Left cardiac atrium (tissue), 4 donors: ENCODE results near the gene BLVRA. TPM values are rescaled to one million over a fixed set of nuclear protein-coding genes. Genes with fewer than 3 reads are reported as not detected.
A peak's percentile ranks its signal among the peaks of the same experiment; 100 is the strongest.
"Not testable (repeated sequence)": the region's sequence is repeated elsewhere in the genome, so short reads cannot be mapped to it uniquely, and the experiment has no call there.

ENCODE experiments used
- ATAC-seq, 2 donors: fragments of 200-7000 bp; cut with Tn5 transposase; one replicate each; pipeline ENCODE4 v1.9.1; 2020; ENCODE audit warnings: mild to moderate bottlenecking in 2 of 2, moderate library complexity in 2 of 2
- DNase-seq: peaks from one replicate; pipeline ENCODE4 v3.0.0-alpha.2; 2020
- intact Hi-C, 2 donors: fragments of 100-400 bp; cut with DNase I; formaldehyde crosslinking; loops; one replicate each; pipeline versions ENCODE4 v1.14.1 to v1.15.1; 2022 to 2023
- total RNA-seq, 2 donors: library from RNA; stranded (reverse); fragmentation: NEBNext Ultra II Directional; extraction: Animal tissue kit (Norgen Biotek cat#: 25700); gene quantifications; one replicate each; pipeline ENCODE4 v1.2.1, GENCODE V29; 2021
- donor health status: DM: no; HTN: yes; CAD: no.
- donor health status: DM: no; HTN: yes; CAD: no; lungs with severe emphysema.
- donor health status: DM: yes; HTN: yes; CAD: no.
- donor health status: Dilated cardiomyopathy.

The BLVRA gene
- total RNA-seq, 2 donors from 2014 or later, result 47.2 to 51.9 TPM

DNA sequence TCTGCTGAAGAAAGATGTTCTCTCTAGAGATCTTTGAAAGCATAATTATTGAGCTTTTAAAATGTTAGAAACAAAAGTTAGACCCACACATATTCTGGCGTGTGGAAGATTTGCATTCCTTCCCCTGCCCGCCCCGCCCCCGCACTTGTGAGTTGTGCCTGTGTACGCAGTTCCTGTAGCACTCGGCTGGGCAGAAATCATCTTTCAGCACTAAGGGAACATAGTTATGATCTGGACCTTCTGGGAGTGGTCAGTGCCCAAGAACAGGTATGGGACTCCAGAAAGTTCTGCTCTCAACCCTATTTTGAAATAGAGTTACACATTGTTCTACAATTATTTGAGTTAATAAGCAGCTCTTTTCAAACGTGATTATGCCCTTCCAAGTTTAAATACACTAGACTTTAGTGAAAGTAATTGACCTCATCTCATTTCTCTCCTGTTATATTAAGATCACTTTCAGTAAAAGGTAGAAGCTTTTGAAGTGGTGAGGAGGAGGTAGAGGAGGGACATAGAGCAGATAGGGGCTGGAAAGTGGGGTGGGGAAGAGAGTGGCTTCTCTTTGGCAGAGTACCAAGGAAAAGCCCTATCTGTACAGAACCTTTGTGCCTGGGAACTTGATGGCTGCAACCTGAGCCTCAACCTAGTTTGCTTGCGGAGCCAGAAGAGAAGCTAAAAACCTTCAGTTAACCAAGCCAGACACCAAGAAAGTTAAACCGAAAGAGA is 5.7 kb downstream of the BLVRA start:
- intact Hi-C loops, result no loop called here
- DNase-seq, result peak; percentile 37

GRCh38 chr7:43764807-43765491 is 6.5 kb downstream of the BLVRA start:
- DNase-seq, result no peak
- intact Hi-C loops, result no loop called here
- peak; percentile 12 to 73 for ATAC-seq

More for the DNA sequence above, 5.7 kb downstream of the BLVRA start:
- ATAC-seq, result peak; percentile 51 to 78

DNA sequence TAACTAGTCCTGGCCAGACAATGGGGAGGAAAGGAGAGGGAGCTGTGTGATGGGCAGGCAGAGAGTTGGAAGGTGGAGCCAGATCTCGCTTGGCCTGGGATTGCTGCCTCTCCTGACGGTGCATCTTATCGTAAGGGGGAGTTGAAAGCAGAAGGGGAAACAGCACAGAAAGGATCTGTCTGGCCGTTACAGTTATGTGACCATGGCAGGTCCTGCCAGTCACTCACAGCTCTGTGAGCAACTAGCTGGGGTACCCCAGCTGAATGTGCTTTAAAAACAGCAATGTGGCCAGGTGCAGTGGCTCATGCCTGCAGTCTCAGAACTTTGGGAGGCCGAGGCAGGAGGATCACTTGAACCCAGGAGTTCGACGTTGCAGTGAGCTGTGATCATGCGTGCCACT is 8.1 kb downstream of the BLVRA start:
- intact Hi-C loops, result no loop called here
- ATAC-seq (no peak), DNase-seq (no peak)

DNA sequence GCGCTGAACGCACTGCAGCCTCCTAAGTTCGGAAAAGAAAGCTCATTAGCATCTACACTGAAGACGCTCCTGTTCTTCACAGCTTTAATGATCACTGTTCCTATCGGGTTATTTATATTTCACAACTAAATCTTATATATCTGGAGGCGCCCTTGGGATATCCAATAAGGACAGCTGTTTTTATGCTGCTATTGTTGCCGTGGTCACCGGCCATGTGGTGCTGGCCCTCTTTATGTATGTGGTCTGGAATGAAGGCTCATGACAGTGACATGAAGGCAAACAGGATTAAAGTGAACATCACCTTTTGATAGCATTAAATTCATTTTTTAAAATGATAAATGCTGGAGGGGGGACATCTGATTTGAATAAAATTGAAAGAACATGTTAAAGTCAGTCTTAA is 8.8 kb downstream of the BLVRA start:
- intact Hi-C loops, result no loop called here
- DNase-seq (no peak), ATAC-seq (no peak)

DNA sequence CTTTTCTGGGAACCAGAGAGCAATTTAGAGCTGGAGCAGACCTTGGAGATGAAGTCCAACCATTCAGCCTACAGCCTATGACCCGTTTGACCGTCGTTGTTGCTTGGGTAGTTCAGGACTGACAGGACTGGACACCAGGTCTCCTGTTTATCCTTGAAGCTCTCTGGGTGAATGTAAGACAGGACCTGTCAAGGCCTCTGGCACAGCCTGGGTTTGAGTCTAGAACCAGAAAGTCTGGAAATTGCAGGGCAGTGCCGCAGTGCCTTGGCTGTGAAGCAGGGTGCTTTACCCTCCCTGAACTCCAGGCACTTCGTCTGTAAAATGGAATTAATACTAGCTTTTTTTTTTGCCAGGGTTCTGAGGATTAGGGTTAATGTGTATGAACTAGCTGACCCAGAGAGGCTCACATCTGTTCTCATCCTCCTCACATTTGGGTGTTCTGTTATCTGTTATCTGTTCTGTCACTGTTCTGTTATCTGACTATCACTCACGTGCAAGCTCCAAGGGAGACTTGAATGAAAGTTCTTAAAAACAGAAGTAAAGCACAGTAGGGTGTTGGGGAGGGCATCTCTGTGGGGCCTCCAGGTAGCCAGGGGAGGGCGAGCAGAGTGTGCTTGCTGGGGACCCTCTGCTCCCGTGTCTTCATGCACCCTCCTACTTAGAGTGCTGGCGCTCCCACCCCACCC is 9.9 kb downstream of the BLVRA start:
- ATAC-seq (no peak), DNase-seq (no peak)
- intact Hi-C loops, result no loop called here

- DNase-seq, result no peak
- no peak for ATAC-seq
- intact Hi-C loops, result no loop called here
Measured at GRCh38 chr7:43768887-43769272, 10.4 kb downstream of the BLVRA start.

- intact Hi-C loops, result no loop called here
Measured at GRCh38 chr7:43769281-43769680, 10.8 kb downstream of the BLVRA start.

DNA sequence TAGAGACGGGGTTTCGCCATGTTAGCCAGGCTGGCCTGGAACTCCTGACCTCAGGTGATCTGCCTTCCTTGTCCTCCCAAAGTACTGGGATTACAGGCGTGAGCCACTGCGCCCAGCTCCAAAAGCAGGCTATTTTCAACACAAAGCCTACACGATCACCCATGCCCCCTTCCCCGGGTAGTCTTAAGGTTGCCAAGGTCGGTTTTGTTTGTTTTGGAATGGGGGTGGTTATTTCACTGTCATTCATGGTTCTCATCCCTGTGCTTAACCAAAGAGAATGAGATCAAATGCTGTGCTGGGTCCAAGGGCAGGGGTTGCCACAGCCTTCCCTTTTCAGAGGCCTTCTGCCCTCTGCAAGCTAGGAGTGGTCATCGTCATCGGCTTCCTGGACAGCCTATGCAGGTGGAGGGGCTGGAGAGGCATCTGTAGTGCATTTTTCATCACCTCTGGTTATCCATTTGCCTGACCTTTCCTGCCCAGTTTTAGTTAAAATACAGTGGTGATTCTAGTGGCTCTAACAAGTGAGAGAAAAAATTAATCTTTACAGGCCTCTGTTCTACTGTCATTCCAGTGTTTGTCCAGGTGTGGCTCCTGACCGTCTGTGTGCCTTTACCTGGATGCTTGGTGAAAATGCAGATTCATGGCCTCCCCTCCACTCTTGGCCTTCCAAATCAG is 11.4 kb downstream of the BLVRA start:
- no peak for ATAC-seq
- DNase-seq, result no peak
- intact Hi-C loops, result no loop called here

More at GRCh38 chr7:43769281-43769680, 10.8 kb downstream of the BLVRA start:
- no peak for ATAC-seq
- no peak for DNase-seq

GRCh38 chr7:43771128-43771527 is 12.6 kb downstream of the BLVRA start:
- ATAC-seq, result no peak
- DNase-seq, result no peak
- intact Hi-C loops, result no loop called here

DNA sequence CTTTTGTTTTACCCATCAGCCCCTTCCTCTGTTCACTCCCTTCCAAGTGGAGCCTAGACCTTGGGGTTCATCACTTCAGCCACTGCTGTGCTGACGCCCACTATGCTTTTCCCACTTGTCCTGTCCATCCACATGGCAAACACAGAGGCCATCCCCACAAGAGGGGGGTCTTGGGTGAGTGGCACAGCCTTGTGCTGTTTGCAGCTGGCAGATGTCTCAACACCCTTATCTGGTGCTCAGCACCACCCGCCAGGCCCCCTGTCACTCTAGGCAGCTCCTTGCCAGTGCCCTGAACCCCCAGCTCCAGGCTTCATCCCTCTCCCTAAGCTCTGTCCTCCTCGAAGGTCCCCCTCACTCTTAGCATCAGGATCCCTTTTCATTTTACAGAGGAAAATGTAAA is 13.1 kb downstream of the BLVRA start:
- no peak for ATAC-seq
- intact Hi-C loops, result no loop called here
- no peak for DNase-seq

DNA sequence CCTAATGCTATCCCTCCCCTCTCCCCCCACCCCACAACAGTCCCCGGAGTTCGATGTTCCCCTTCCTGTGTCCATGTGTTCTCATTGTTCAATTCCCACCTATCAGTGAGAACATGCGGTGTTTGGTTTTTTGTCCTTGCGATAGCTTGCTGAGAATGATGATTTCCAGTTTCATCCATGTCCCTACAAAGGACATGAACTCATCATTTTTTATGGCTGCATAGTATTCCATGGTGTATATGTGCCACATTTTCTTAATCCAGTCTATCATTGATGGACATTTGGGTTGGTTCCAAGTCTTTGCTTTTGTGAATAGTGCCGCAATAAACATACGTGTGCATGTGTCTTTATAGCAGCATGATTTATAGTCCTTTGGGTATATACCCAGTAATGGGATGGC is 14.8 kb downstream of the BLVRA start:
- ATAC-seq, intact Hi-C loops: not testable (repeated sequence)

DNA sequence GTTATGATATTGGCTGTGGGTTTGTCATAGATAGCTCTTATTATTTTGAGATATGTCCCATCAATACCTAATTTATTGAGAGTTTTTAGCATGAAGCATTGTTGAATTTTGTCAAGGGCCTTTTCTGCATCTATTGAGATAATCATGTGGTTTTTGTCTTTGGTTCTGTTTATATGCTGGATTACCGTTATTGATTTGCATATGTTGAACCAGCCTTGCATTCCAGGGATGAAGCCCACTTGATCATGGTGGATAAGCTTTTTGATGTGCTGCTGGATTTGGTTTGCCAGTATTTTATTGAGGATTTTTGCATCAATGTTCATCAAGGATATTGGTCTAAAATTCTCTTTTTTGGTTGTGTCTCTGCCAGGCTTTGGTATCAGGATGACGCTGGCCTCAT is 16.8 kb downstream of the BLVRA start:
- intact Hi-C loops, DNase-seq, ATAC-seq: not testable (repeated sequence)

More for the DNA sequence above, 14.8 kb downstream of the BLVRA start:
- not testable (repeated sequence) for DNase-seq

GRCh38 chr7:43778293-43779044 is 20.0 kb downstream of the BLVRA start:
- intact Hi-C loops, ATAC-seq, DNase-seq: not testable (repeated sequence)

DNA sequence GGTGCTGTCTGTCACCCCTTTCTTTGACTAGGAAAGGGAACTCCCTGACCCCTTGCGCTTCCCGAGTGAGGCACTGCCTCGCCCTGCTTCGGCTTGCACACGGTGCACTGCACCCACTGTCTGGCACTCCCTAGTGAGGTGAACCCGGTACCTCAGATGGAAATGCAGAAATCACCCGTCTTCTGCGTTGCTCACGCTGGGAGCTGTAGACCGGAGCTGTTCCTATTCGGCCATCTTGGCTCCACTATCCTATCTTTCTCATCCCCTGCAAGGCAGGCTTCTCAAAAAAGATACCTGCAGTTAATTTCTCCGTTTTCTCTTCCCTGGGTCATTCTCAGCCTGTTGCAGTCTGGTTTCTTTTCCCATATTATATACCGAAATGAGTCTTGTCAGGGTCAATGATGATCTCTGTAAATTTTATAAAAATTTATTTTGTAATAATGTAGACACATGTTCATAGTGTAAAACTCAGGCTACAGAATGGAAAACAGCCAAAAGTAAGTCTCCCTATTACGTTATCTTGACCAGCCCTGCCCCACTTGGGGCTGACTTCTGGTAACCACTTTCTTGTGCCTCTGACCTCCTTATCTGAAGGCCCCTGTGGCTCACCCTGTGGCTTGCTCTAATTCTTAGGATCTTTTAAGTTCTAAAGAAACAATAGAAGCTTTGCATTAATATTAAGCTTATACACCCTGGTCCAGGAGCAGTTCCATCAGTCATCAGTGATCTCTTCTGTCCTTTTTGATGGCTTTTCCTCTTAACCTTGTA is 20.7 kb downstream of the BLVRA start:
- ATAC-seq, result no peak
- DNase-seq, result no peak

GRCh38 chr7:43781726-43782607 is 23.5 kb downstream of the BLVRA start:
- DNase-seq (no peak), ATAC-seq (peak in 1 of 2 donors; percentile 27)
- intact Hi-C loops, result no loop called here

More for the DNA sequence above, 20.7 kb downstream of the BLVRA start:
- intact Hi-C loops, result no loop called here

- peak in 1 of 2 donors; percentile 45 for ATAC-seq
- intact Hi-C loops, result no loop called here
Measured at GRCh38 chr7:43782768-43783555, 24.5 kb downstream of the BLVRA start.

More at GRCh38 chr7:43782768-43783555, 24.5 kb downstream of the BLVRA start:
- DNase-seq, result no peak
